K562 (cell line): ENCODE results near the gene MFSD12. TPM values are rescaled to one million over a fixed set of nuclear protein-coding genes. Genes with fewer than 3 reads are reported as not detected.
A peak's percentile ranks its signal among the peaks of the same experiment; 100 is the strongest.

Experiments
- CREBBP ChIP-seq: IDR thresholded peaks from one replicate; pipeline ENCODE4 v1.6.1; 2012; ENCODE audit warnings: low read depth, mild to moderate bottlenecking, control low read depth, inconsistent platforms, low read length
- E2F3 ChIP-seq: fragments of 250-450 bp; sonication (Bioruptor Pico); IDR thresholded peaks from 2 replicates; pipeline ENCODE4 v1.4.0; 2020; ENCODE audit warnings: mild to moderate bottlenecking
- GATA2 ChIP-seq: sonication (generic); formaldehyde crosslinking; IDR thresholded peaks from 2 replicates; pipeline ENCODE4 v1.4.0; 2020; ENCODE audit warnings: mild to moderate bottlenecking, missing genetic modification reagents
- MTA1 ChIP-seq: fragments of 450-650 bp; IDR thresholded peaks from 2 replicates; pipeline ENCODE4 v1.6.1; 2017; ENCODE audit warnings: borderline replicate concordance
- NONO ChIP-seq, 2 experiments: fragments of 200-400 bp in 1 of 2; fragments of 450-650 bp in 1 of 2; formaldehyde crosslinking in 1 of 2; IDR thresholded peaks; 2 replicates each; pipeline ENCODE4 v1.6.1; 2017; ENCODE audit warnings: low read depth in 2 of 2, mild to moderate bottlenecking in 2 of 2, moderate library complexity in 2 of 2, low read length in 1 of 2
- NR4A1 ChIP-seq, 2 experiments: fragments of 250-450 bp in 1 of 2; fragments of 450-650 bp in 1 of 2; sonication (Bioruptor Pico) in 1 of 2; IDR thresholded peaks; 2 replicates each; pipeline versions ENCODE4 v1.4.0 to v1.6.1; 2016 to 2020; ENCODE audit warnings: mild to moderate bottlenecking in 2 of 2, missing compliant biosample characterization in 1 of 2, missing genetic modification characterization in 1 of 2, moderate library complexity in 1 of 2
- POLR2G ChIP-seq: fragments of 200-400 bp; formaldehyde crosslinking; IDR thresholded peaks from 2 replicates; pipeline ENCODE4 v1.6.1; 2017; ENCODE audit warnings: low read depth, mild to moderate bottlenecking, antibody characterized with exemption, low read length, moderate library complexity
- RB1 ChIP-seq: fragments of 450-650 bp; IDR thresholded peaks from 2 replicates; pipeline ENCODE4 v1.6.1; 2017; ENCODE audit warnings: low read depth, mild to moderate bottlenecking
- SNIP1 ChIP-seq: fragments of 450-650 bp; IDR thresholded peaks from 2 replicates; pipeline ENCODE4 v1.7.1; 2017; ENCODE audit warnings: low read depth, mild to moderate bottlenecking
- SOX6 ChIP-seq: fragments of 450-650 bp; IDR thresholded peaks from 2 replicates; pipeline ENCODE4 v1.6.1; 2014; ENCODE audit warnings: mild to moderate bottlenecking
- TBL1XR1 ChIP-seq, 2 experiments: IDR thresholded peaks; 2 replicates each; pipeline ENCODE4 v1.6.1; 2012; ENCODE audit warnings: improper control_type of control experiment in 2 of 2, low read length in 2 of 2, mild to moderate bottlenecking in 1 of 2
- TEAD2 ChIP-seq: fragments of 450-650 bp; IDR thresholded peaks from 2 replicates; pipeline ENCODE4 v1.6.1; 2016; ENCODE audit warnings: missing genetic modification characterization, control low read depth, missing compliant biosample characterization
- U2AF1 ChIP-seq: fragments of 200-400 bp; formaldehyde crosslinking; optimal IDR thresholded peaks from 2 replicates; pipeline ENCODE3; 2017; ENCODE audit warnings: mild to moderate bottlenecking, low read depth, low read length, moderate library complexity
- U2AF2 ChIP-seq: fragments of 200-400 bp; formaldehyde crosslinking; optimal IDR thresholded peaks from 2 replicates; pipeline ENCODE3; 2017; ENCODE audit warnings: low read depth, mild to moderate bottlenecking, low read length
- ZC3H4 ChIP-seq: sonication (generic); formaldehyde crosslinking; IDR thresholded peaks from 2 replicates; pipeline ENCODE4 v1.9.0; 2021; ENCODE audit warnings: missing genetic modification reagents, borderline replicate concordance
- ZC3H8 ChIP-seq: fragments of 450-650 bp; IDR thresholded peaks from 2 replicates; pipeline ENCODE4 v1.6.1; 2017
- ZFX ChIP-seq: sonication (generic); formaldehyde crosslinking; IDR thresholded peaks from 2 replicates; pipeline ENCODE4 v1.8.0; 2022; ENCODE audit warnings: mild to moderate bottlenecking, missing genetic modification reagents, moderate library complexity
- ZNF140 ChIP-seq: fragments of 250-450 bp; sonication (Bioruptor Pico); IDR thresholded peaks from 2 replicates; pipeline ENCODE4 v1.8.0; 2021; ENCODE audit warnings: moderate library complexity, mild to moderate bottlenecking, inconsistent platforms
- ZNF507 ChIP-seq: conservative IDR thresholded peaks from 2 replicates; pipeline ENCODE4 v1.6.1; 2017; ENCODE audit warnings: missing genetic modification characterization, missing compliant biosample characterization
- polyA plus RNA-seq, 8 experiments: library from polyadenylated mRNA; depleted of rRNA in 4 of 8; stranded (reverse) in 5 of 8; unstranded in 3 of 8; fragments of >200 nt; fragmentation: Nextera tagmentation in 2 of 8; fragmentation: Illumina TruSeq in 1 of 8; extraction: Ambion mirVana in 2 of 8; extraction: Trizol in 1 of 8; gene quantifications; 2 replicates each; pipeline versions ENCODE4 v1.2.1 to v1.2.3, GENCODE V29; 2011 to 2014; ENCODE audit warnings: inconsistent platforms in 1 of 8, missing spikeins in 1 of 8
- total RNA-seq, 7 experiments: library from RNA; depleted of rRNA in 6 of 7; stranded (reverse); fragments of >200 nt in 6 of 7; fragmentation: Illumina TruSeq in 2 of 7; extraction: Trizol in 2 of 7; gene quantifications; 2 replicates each; pipeline versions ENCODE4 v1.2.1 to v1.2.3, GENCODE V29; 2011 to 2021; ENCODE audit warnings: low replicate concordance in 1 of 7
- TF ChIP-seq, protein P1 (sequence below): fragments of 450-650 bp; IDR thresholded peaks from 2 replicates; pipeline ENCODE4 v1.7.1; 2018; ENCODE audit warnings: mild to moderate bottlenecking, low read depth; ENCODE audit not compliant: partially characterized antibody
- TF ChIP-seq, protein P2 (sequence below): sonication (generic); formaldehyde crosslinking; IDR thresholded peaks from 2 replicates; pipeline ENCODE4 v1.8.1; 2022; ENCODE audit warnings: missing genetic modification reagents
- TF ChIP-seq, protein P3 (sequence below): sonication (generic); formaldehyde crosslinking; IDR thresholded peaks from 2 replicates; pipeline ENCODE4 v1.9.0; 2022; ENCODE audit warnings: mild to moderate bottlenecking, missing genetic modification reagents
- TF ChIP-seq, protein P4 (sequence below), 2 experiments: IDR thresholded peaks; 2 replicates each; pipeline ENCODE4 v1.6.1; 2011; ENCODE audit warnings: borderline replicate concordance in 1 of 2, control low read depth in 1 of 2, low read depth in 1 of 2, low read length in 1 of 2, mild to moderate bottlenecking in 1 of 2, mixed read lengths in 1 of 2, moderate library complexity in 1 of 2; ENCODE audit not compliant: insufficient read depth in 1 of 2, insufficient read length in 1 of 2, poor library complexity in 1 of 2, severe bottlenecking in 1 of 2; ENCODE audit errors: extremely low read depth in 1 of 2

The MFSD12 gene
- total and polyA plus RNA-seq, 9 of the 15 experiments (the other 6 are each of a cell fraction or from before 2014, with no cell fraction given) = 0.69 to 112 (median 31.8) TPM

DNA sequence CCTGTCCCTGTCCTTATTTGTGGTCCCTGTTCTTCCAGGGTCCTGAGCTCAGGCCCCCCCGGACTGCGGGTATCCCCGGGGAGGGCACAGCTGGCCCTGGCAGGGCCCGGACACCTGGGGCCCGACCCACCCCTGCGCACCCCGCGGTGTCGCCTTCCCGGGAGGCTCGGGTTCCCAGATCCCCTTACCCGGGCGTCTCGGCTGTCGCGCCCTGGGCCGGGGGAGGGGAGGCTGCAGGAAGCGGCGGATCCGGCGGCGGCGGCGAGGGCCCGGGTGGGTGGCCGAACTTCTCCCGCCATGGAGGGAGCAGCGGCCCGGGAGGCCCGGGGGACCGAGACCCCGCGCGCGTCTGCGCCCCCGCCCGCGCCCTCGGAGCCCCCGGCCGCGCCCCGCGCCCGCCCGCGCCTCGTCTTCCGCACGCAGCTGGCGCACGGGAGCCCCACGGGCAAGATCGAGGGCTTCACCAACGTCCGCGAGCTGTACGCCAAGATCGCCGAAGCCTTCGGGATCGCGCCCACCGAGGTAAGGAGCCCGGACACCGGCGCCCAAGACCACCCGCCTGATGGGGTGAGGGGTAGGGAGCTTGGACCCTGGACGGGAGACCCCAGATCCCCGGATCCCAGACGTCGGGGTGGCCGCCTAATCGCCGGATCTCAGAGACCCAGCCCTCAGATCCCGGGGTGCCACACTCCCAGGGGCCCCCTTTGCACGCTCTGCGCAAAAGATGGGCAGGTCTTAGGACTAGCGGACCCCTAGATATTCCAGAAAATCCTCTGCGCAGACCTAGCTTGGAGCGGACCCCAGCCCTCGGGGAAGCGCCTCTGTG lies 28.1 kb upstream of the MFSD12 start, which contains the start of gene GIPC3 (continued):
- TF ChIP-seq, protein P1, sequence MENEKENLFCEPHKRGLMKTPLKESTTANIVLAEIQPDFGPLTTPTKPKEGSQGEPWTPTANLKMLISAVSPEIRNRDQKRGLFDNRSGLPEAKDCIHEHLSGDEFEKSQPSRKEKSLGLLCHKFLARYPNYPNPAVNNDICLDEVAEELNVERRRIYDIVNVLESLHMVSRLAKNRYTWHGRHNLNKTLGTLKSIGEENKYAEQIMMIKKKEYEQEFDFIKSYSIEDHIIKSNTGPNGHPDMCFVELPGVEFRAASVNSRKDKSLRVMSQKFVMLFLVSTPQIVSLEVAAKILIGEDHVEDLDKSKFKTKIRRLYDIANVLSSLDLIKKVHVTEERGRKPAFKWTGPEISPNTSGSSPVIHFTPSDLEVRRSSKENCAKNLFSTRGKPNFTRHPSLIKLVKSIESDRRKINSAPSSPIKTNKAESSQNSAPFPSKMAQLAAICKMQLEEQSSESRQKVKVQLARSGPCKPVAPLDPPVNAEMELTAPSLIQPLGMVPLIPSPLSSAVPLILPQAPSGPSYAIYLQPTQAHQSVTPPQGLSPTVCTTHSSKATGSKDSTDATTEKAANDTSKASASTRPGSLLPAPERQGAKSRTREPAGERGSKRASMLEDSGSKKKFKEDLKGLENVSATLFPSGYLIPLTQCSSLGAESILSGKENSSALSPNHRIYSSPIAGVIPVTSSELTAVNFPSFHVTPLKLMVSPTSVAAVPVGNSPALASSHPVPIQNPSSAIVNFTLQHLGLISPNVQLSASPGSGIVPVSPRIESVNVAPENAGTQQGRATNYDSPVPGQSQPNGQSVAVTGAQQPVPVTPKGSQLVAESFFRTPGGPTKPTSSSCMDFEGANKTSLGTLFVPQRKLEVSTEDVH = no peak
- TF ChIP-seq SOX6 = no peak
- no peak for TF ChIP-seq GATA2 (CRISPR knock-in tag)
- TF ChIP-seq TEAD2 (tag) = no peak
- TF ChIP-seq U2AF1 = no peak
- TF ChIP-seq NR4A1 (CRISPR knock-in tag; IDR thresholded peaks at IDR 0.05) = no peak
- TF ChIP-seq NR4A1 (tag; IDR thresholded peaks at IDR 0.05) = no peak
- no peak for TF ChIP-seq ZC3H4 (CRISPR knock-in tag)
- 0 out of 4 replicates have a peak, but pooled peaks of 1 of the 2 experiments have one; percentile 48 for TF ChIP-seq NONO (IDR thresholded peaks at IDR 0.05; ENCODE audit: low read depth in 2 of 2, low read length in 1 of 2)
- TF ChIP-seq SNIP1 = no peak
- TF ChIP-seq, protein P2, sequence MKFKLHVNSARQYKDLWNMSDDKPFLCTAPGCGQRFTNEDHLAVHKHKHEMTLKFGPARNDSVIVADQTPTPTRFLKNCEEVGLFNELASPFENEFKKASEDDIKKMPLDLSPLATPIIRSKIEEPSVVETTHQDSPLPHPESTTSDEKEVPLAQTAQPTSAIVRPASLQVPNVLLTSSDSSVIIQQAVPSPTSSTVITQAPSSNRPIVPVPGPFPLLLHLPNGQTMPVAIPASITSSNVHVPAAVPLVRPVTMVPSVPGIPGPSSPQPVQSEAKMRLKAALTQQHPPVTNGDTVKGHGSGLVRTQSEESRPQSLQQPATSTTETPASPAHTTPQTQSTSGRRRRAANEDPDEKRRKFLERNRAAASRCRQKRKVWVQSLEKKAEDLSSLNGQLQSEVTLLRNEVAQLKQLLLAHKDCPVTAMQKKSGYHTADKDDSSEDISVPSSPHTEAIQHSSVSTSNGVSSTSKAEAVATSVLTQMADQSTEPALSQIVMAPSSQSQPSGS = no peak
- TF ChIP-seq U2AF2 = no peak
- no peak for TF ChIP-seq ZC3H8
- TF ChIP-seq, protein P3, sequence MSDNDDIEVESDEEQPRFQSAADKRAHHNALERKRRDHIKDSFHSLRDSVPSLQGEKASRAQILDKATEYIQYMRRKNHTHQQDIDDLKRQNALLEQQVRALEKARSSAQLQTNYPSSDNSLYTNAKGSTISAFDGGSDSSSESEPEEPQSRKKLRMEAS = no peak
- TF ChIP-seq TBL1XR1 (IDR thresholded peaks at IDR 0.05; ENCODE audit: low read length in 2 of 2) = no peak
- no peak for TF ChIP-seq ZFX (CRISPR knock-in tag)
- TF ChIP-seq, protein P4, sequence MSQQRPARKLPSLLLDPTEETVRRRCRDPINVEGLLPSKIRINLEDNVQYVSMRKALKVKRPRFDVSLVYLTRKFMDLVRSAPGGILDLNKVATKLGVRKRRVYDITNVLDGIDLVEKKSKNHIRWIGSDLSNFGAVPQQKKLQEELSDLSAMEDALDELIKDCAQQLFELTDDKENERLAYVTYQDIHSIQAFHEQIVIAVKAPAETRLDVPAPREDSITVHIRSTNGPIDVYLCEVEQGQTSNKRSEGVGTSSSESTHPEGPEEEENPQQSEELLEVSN (IDR thresholded peaks at IDR 0.05; ENCODE audit: borderline replicate concordance in 1 of 2, extremely low read depth in 1 of 2, insufficient read depth in 1 of 2, insufficient read length in 1 of 2, low read depth in 1 of 2, low read length in 1 of 2, poor library complexity in 1 of 2, severe bottlenecking in 1 of 2) = peak; percentile 25 to 80
- TF ChIP-seq E2F3 (CRISPR knock-in tag) = no peak
- TF ChIP-seq POLR2G = peak; percentile 71
- no peak for TF ChIP-seq ZNF507
- no peak for TF ChIP-seq MTA1
- TF ChIP-seq RB1 = peak; percentile 60; the same call in 1 of the 2 replicates
- no peak for TF ChIP-seq CREBBP
- no peak for TF ChIP-seq ZNF140
